ENCODE data around the gene LPCAT2. TPM values are rescaled to one million over a fixed set of nuclear protein-coding genes. Genes with fewer than 3 reads are reported as not detected.

Gene LPCAT2
- total and polyA plus RNA-seq, 2 donors (not counting 1 experiment from before 2014, with no cell fraction given): 0.15 to 0.59 TPM

DNA sequence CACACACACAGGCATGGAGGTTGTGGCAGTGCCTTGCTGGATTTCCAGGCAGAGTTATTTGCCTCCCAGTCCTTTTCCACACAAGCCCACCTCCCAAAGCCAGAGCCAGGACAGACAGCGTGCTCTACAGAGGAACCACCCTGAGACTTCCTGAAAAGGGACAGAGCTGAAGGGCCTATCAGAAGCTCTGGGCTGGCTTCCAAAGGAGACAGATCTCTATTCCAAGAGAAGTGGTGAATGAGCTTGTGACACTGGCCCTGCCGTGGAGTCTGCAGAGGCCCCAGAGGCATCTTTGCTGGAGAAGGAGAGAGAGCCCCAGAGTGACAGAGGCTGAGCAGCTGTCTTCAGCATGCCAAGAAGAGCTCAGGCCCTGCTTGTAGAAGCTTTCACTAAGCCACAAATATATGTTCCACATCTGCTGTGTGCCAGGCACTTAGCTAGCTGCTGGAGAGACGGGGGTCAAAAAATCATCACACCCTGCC lies 8.3 kb upstream of the LPCAT2 start:
- no peak overlapping the region for H3K4me2 ChIP-seq (replicated peaks; ENCODE audit: low read depth, low read length, poor library complexity, severe bottlenecking)
- intact Hi-C loops (cut with micrococcal nuclease): no loop called here
- Mint-ChIP-seq H3K27me3 (peaks cover 18% of the 10 kb centered on the region), H3K4me3 (no peak overlapping the region), H3K27ac (no peak overlapping the region), H3K4me1 (no peaks in the 10 kb centered on the region), H3K9me3 (ENCODE audit: insufficient read depth) (no peaks in the 10 kb centered on the region)
- CTCF ChIA-PET: interaction anchor here (1.4 kb wide), 1 partner anchor 36 kb away, joined by 4 read pairs; no protein-coding TSS in a partner anchor
- POLR2A ChIA-PET: no interaction called here
- DNase-seq (no peak), ATAC-seq (ENCODE audit: low read depth) (no peak)
- TF ChIP-seq EZH2 (IDR thresholded peaks at IDR 0.05; ENCODE audit: borderline replicate concordance, insufficient read depth, low read depth, low read length, poor library complexity, severe bottlenecking): no peak
- TF ChIP-seq, protein P1, sequence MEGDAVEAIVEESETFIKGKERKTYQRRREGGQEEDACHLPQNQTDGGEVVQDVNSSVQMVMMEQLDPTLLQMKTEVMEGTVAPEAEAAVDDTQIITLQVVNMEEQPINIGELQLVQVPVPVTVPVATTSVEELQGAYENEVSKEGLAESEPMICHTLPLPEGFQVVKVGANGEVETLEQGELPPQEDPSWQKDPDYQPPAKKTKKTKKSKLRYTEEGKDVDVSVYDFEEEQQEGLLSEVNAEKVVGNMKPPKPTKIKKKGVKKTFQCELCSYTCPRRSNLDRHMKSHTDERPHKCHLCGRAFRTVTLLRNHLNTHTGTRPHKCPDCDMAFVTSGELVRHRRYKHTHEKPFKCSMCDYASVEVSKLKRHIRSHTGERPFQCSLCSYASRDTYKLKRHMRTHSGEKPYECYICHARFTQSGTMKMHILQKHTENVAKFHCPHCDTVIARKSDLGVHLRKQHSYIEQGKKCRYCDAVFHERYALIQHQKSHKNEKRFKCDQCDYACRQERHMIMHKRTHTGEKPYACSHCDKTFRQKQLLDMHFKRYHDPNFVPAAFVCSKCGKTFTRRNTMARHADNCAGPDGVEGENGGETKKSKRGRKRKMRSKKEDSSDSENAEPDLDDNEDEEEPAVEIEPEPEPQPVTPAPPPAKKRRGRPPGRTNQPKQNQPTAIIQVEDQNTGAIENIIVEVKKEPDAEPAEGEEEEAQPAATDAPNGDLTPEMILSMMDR (IDR thresholded peaks at IDR 0.05): no peak
- H3K36me3 ChIP-seq (replicated peaks in 1 of 2; ENCODE audit: control extremely low read depth in 1 of 2, control insufficient read depth in 1 of 2, extremely low read depth in 1 of 2, insufficient read depth in 2 of 2, low read length in 1 of 2): no peaks in the 10 kb centered on the region
- H3K9me3 ChIP-seq (ENCODE audit: control extremely low read depth in 1 of 3, control insufficient read depth in 2 of 3, insufficient read depth in 1 of 3, low read length in 2 of 3): no peaks in the 10 kb centered on the region
- H3K4me3 ChIP-seq (ENCODE audit: control extremely low read depth in 1 of 5, extremely low read depth in 1 of 5, insufficient read depth in 1 of 5, low read depth in 2 of 5, low read length in 4 of 5): no peak overlapping the region
- H3K79me2 ChIP-seq (ENCODE audit: control insufficient read depth, insufficient read depth, low read length): no peaks in the 10 kb centered on the region
- H4K20me1 ChIP-seq (ENCODE audit: control insufficient read depth, insufficient read depth, low read length, poor library complexity, severe bottlenecking): no peaks in the 10 kb centered on the region
- H3K4me1 ChIP-seq (ENCODE audit: control insufficient read depth in 2 of 2, insufficient read depth in 2 of 2, low read length in 2 of 2): no peaks in the 10 kb centered on the region
- no peak overlapping the region for H3K9ac ChIP-seq (ENCODE audit: low read length)
- WGBS (ENCODE audit: insufficient coverage): 18% methylated on average over 1 of the region's 3 CpGs
- no peak overlapping the region for H3K27ac ChIP-seq (ENCODE audit: low read length in 2 of 2)
- no peak overlapping the region for H2AFZ ChIP-seq (ENCODE audit: insufficient read depth, low read depth, low read length, poor library complexity, severe bottlenecking)
- no peaks in the 10 kb centered on the region for H3K27me3 ChIP-seq (replicated peaks in 1 of 4; ENCODE audit: control extremely low read depth in 1 of 4, control insufficient read depth in 3 of 4, insufficient read depth in 4 of 4, low read length in 3 of 4)

DNA sequence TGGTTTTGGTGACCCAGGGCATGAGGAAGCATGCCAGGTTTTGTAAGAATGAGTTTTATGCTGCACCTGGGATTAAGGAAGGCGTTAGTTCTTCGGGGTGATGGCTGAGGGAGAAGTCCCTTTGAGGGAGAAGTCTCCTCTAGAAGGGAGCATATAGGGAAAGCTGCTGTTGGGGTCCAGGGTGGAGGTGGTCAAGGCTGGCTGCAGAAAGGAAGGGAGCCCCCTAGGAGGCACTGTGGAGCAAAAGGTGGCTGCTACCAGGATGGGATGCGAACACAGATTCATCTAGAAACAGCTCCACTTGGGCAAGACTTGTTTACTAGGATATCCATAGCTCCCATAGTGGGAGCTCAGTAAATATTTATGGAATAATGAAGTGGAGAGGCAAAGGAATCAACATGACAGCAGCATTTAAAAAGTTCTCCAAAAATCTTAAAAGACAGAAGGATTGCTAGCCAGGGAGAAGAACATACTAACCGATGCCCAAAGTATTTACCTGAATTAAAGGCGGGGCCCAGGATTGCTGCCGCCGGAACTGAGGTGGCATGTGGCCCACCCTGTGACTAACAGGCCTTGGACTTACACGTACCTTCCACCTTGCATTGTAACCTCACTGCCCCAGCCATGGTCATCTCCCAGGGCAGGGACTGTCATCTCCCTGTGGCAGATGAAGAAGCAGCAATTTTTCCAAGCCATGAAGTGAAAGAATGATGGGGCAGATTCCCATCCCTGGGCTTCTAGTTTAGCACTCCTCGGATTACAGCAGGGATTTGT lies 7.1 kb upstream of the LPCAT2 start:
- no peaks in the 10 kb centered on the region for H3K36me3 ChIP-seq (replicated peaks in 1 of 2; ENCODE audit: control extremely low read depth in 1 of 2, control insufficient read depth in 1 of 2, extremely low read depth in 1 of 2, insufficient read depth in 2 of 2, low read length in 1 of 2)
- intact Hi-C loops (cut with micrococcal nuclease): no loop called here
- H3K9ac ChIP-seq (ENCODE audit: low read length): no peak overlapping the region
- no peak for DNase-seq
- H3K4me3 ChIP-seq (ENCODE audit: control extremely low read depth in 1 of 5, extremely low read depth in 1 of 5, insufficient read depth in 1 of 5, low read depth in 2 of 5, low read length in 4 of 5): no peak overlapping the region
- Mint-ChIP-seq H3K27ac (no peak overlapping the region), H3K4me1 (no peaks in the 10 kb centered on the region), H3K9me3 (ENCODE audit: insufficient read depth) (no peaks in the 10 kb centered on the region), H3K4me3 (no peak overlapping the region), H3K27me3 (peaks cover 21% of the 10 kb centered on the region)
- no peak overlapping the region for H3K27ac ChIP-seq (ENCODE audit: low read length in 2 of 2)
- POLR2A ChIA-PET: no interaction called here
- H3K9me3 ChIP-seq (ENCODE audit: control extremely low read depth in 1 of 3, control insufficient read depth in 2 of 3, insufficient read depth in 1 of 3, low read length in 2 of 3): no peaks in the 10 kb centered on the region
- 89% methylated on average over 7 of the region's 9 CpGs for WGBS (ENCODE audit: insufficient coverage)
- H3K4me2 ChIP-seq (replicated peaks; ENCODE audit: low read depth, low read length, poor library complexity, severe bottlenecking): no peak overlapping the region
- TF ChIP-seq, protein P1 (IDR thresholded peaks at IDR 0.05): no peak
- no peak for TF ChIP-seq EZH2 (IDR thresholded peaks at IDR 0.05; ENCODE audit: borderline replicate concordance, insufficient read depth, low read depth, low read length, poor library complexity, severe bottlenecking)
- no peaks in the 10 kb centered on the region for H4K20me1 ChIP-seq (ENCODE audit: control insufficient read depth, insufficient read depth, low read length, poor library complexity, severe bottlenecking)
- ATAC-seq (ENCODE audit: low read depth): no peak
- CTCF ChIA-PET: interaction anchor here (1.2 kb wide), 1 partner anchor 12 kb away, joined by 4 read pairs; no protein-coding TSS in a partner anchor
- H3K4me1 ChIP-seq (ENCODE audit: control insufficient read depth in 2 of 2, insufficient read depth in 2 of 2, low read length in 2 of 2): no peaks in the 10 kb centered on the region
- no peak overlapping the region for H2AFZ ChIP-seq (ENCODE audit: insufficient read depth, low read depth, low read length, poor library complexity, severe bottlenecking)
- H3K27me3 ChIP-seq (replicated peaks in 1 of 4; ENCODE audit: control extremely low read depth in 1 of 4, control insufficient read depth in 3 of 4, insufficient read depth in 4 of 4, low read length in 3 of 4): no peaks in the 10 kb centered on the region
- H3K79me2 ChIP-seq (ENCODE audit: control insufficient read depth, insufficient read depth, low read length): no peaks in the 10 kb centered on the region

Measured in B cell (primary cell).